ENCODE data around the gene SRGAP3. TPM values are rescaled to one million over a fixed set of nuclear protein-coding genes. Genes with fewer than 3 reads are reported as not detected.

Gene SRGAP3
- total RNA-seq, 1 experiment from 2014 or later, result 1.3 TPM

GRCh38 chr3:9022305-9023225 is 226.9 kb downstream of the SRGAP3 start:
- no peak overlapping the region for H3K4me2 ChIP-seq (ENCODE audit: low read depth, low read length, poor library complexity, severe bottlenecking)
- H3K79me2 ChIP-seq (ENCODE audit: low read length), result no peaks in the 10 kb centered on the region
- DNase-seq, result no peak
- H3K27ac ChIP-seq (ENCODE audit: low read length), result no peak overlapping the region
- peaks cover 5% of the 10 kb centered on the region for H3K4me1 ChIP-seq (ENCODE audit: low read length)
- no peak overlapping the region for H2AFZ ChIP-seq (ENCODE audit: low read length)
- H3K9me2 ChIP-seq (replicated peaks; ENCODE audit: insufficient read depth, low read length), result no peaks in the 10 kb centered on the region
- H3K27me3 ChIP-seq (ENCODE audit: low read length), result no peaks in the 10 kb centered on the region
- no peak overlapping the region for H3K4me3 ChIP-seq (ENCODE audit: low read length)
- H4K20me1 ChIP-seq (ENCODE audit: insufficient read depth, low read depth, low read length), result no peaks in the 10 kb centered on the region
- H3K9ac ChIP-seq (ENCODE audit: low read length), result no peak overlapping the region
- no peaks in the 10 kb centered on the region for H3K36me3 ChIP-seq (ENCODE audit: insufficient read depth, low read length)
- no peaks in the 10 kb centered on the region for H3K9me3 ChIP-seq (ENCODE audit: low read length)

GRCh38 chr3:9021271-9022009 is 228.0 kb downstream of the SRGAP3 start:
- Histone ChIP-seq H3K79me2 (ENCODE audit: low read length) (no peaks in the 10 kb centered on the region), H3K4me1 (ENCODE audit: low read length) (peaks cover 5% of the 10 kb centered on the region), H3K4me2 (ENCODE audit: low read depth, low read length, poor library complexity, severe bottlenecking) (no peak overlapping the region), H2AFZ (ENCODE audit: low read length) (no peak overlapping the region), H4K20me1 (ENCODE audit: insufficient read depth, low read depth, low read length) (no peaks in the 10 kb centered on the region), H3K27me3 (ENCODE audit: low read length) (no peaks in the 10 kb centered on the region), H3K27ac (ENCODE audit: low read length) (no peak overlapping the region), H3K9me2 (replicated peaks; ENCODE audit: insufficient read depth, low read length) (no peaks in the 10 kb centered on the region), H3K9me3 (ENCODE audit: low read length) (no peaks in the 10 kb centered on the region), H3K36me3 (ENCODE audit: insufficient read depth, low read length) (no peaks in the 10 kb centered on the region), H3K4me3 (ENCODE audit: low read length) (no peak overlapping the region), H3K9ac (ENCODE audit: low read length) (no peak overlapping the region)
- DNase-seq, result no peak

GRCh38 chr3:9020426-9020825 is 229.0 kb downstream of the SRGAP3 start:
- no peak overlapping the region for H3K4me2 ChIP-seq (ENCODE audit: low read depth, low read length, poor library complexity, severe bottlenecking)
- H3K36me3 ChIP-seq (ENCODE audit: insufficient read depth, low read length), result no peaks in the 10 kb centered on the region
- no peaks in the 10 kb centered on the region for H3K9me2 ChIP-seq (replicated peaks; ENCODE audit: insufficient read depth, low read length)
- H3K27me3 ChIP-seq (ENCODE audit: low read length), result no peaks in the 10 kb centered on the region
- no peaks in the 10 kb centered on the region for H3K9me3 ChIP-seq (ENCODE audit: low read length)
- H4K20me1 ChIP-seq (ENCODE audit: insufficient read depth, low read depth, low read length), result no peaks in the 10 kb centered on the region
- no peak overlapping the region for H3K4me3 ChIP-seq (ENCODE audit: low read length)
- H3K27ac ChIP-seq (ENCODE audit: low read length), result no peak overlapping the region
- no peak overlapping the region for H2AFZ ChIP-seq (ENCODE audit: low read length)
- no peak overlapping the region for H3K9ac ChIP-seq (ENCODE audit: low read length)
- no peak for DNase-seq
- peaks cover 5% of the 10 kb centered on the region for H3K4me1 ChIP-seq (ENCODE audit: low read length)
- H3K79me2 ChIP-seq (ENCODE audit: low read length), result no peaks in the 10 kb centered on the region

DNA sequence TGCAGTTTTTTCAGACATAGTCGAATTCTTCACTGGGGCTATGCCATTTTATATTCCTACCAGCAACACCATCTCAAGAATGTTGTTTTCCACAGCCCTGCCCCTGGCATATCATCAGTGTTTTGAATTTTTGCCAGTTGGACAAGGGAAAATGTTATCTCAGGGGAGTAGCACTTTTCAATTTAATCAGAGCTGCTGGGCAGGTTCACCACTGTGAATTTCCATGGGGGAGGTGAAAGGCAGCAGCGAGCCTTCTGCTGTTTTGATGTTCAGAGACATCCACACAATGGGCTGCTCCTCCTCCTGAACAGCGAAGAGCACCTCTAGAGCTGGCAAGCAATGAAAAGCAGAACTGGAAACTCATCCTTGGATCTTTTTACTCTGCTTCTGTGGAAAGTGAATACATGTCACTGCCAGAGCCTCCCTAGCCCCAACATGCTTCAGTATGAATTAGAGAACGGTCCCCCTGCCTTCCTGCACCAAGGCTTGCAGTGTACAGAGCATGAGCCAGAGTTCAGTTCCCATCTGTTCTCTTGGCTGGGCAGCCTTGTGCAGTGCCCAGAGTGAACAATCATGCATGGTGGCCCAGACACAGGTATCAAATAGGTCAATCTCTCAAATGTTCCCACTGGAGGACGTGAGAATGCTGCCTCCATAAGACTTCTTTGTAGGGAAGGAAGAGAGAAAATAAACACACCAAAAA is 230.0 kb downstream of the SRGAP3 start:
- Histone ChIP-seq H3K4me1 (ENCODE audit: low read length) (peaks cover 5% of the 10 kb centered on the region), H3K9me2 (replicated peaks; ENCODE audit: insufficient read depth, low read length) (no peaks in the 10 kb centered on the region), H3K9ac (ENCODE audit: low read length) (no peak overlapping the region), H3K4me3 (ENCODE audit: low read length) (no peak overlapping the region), H3K79me2 (ENCODE audit: low read length) (no peaks in the 10 kb centered on the region), H3K27ac (ENCODE audit: low read length) (no peak overlapping the region), H4K20me1 (ENCODE audit: insufficient read depth, low read depth, low read length) (no peaks in the 10 kb centered on the region), H3K27me3 (ENCODE audit: low read length) (no peaks in the 10 kb centered on the region), H2AFZ (ENCODE audit: low read length) (no peak overlapping the region), H3K4me2 (ENCODE audit: low read depth, low read length, poor library complexity, severe bottlenecking) (no peak overlapping the region), H3K9me3 (ENCODE audit: low read length) (no peaks in the 10 kb centered on the region), H3K36me3 (ENCODE audit: insufficient read depth, low read length) (no peaks in the 10 kb centered on the region)
- DNase-seq, result no peak

GRCh38 chr3:9015250-9015649 is 234.2 kb downstream of the SRGAP3 start:
- no peaks in the 10 kb centered on the region for H3K9me3 ChIP-seq (ENCODE audit: low read length)

DNA sequence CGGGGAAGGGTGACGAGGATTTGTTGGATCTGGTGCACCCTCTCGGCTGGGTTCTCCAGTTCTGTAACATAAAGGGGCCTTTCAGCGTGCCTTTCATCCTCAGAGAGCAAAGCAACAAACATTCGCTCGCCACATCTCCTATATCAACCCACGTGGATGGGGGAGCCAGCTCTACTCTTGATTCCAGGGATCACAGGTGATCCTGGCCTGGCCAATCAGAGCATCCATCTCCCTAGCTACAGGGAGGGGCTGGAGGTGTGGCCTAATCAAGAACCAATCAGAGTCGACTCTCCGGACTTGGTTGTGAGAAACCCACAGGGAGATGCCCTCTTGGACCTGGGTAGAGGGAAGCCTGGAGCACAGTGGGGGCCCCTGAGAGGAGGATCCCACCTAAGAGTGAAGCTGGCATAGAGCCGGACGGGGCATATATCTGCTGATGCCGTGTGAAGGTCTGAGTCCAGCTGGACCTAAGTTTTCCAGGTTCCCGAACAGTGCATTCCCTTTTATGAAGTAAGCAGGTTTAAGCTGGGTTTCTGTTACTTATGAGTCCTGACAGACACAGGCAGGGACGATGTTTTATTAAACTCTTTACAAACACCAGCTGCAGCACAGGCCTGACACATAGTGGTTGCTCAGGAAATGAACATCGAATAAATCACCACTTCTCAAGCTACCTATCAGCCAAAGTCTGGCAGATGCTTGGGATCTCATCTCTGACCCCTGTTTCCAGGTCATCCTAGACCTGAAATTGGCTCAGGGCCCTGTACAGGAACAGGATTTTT is 235.5 kb downstream of the SRGAP3 start:
- Histone ChIP-seq H3K27ac (ENCODE audit: low read length) (no peak overlapping the region), H3K9me3 (ENCODE audit: low read length) (no peaks in the 10 kb centered on the region), H3K4me2 (ENCODE audit: low read depth, low read length, poor library complexity, severe bottlenecking) (no peak overlapping the region), H3K9me2 (replicated peaks; ENCODE audit: insufficient read depth, low read length) (no peaks in the 10 kb centered on the region), H3K36me3 (ENCODE audit: insufficient read depth, low read length) (no peaks in the 10 kb centered on the region), H3K4me1 (ENCODE audit: low read length) (peaks cover 5% of the 10 kb centered on the region), H3K79me2 (ENCODE audit: low read length) (no peaks in the 10 kb centered on the region), H3K9ac (ENCODE audit: low read length) (no peak overlapping the region), H2AFZ (ENCODE audit: low read length) (no peak overlapping the region), H4K20me1 (ENCODE audit: insufficient read depth, low read depth, low read length) (no peaks in the 10 kb centered on the region), H3K4me3 (ENCODE audit: low read length) (no peak overlapping the region), H3K27me3 (ENCODE audit: low read length) (no peaks in the 10 kb centered on the region)
- no peak for DNase-seq

More at GRCh38 chr3:9015250-9015649, 234.2 kb downstream of the SRGAP3 start:
- no peak for DNase-seq
- Histone ChIP-seq H3K27me3 (ENCODE audit: low read length) (no peaks in the 10 kb centered on the region), H3K4me3 (ENCODE audit: low read length) (no peak overlapping the region), H3K9me2 (replicated peaks; ENCODE audit: insufficient read depth, low read length) (no peaks in the 10 kb centered on the region), H2AFZ (ENCODE audit: low read length) (no peak overlapping the region), H3K4me1 (ENCODE audit: low read length) (peaks cover 5% of the 10 kb centered on the region), H3K79me2 (ENCODE audit: low read length) (no peaks in the 10 kb centered on the region), H3K27ac (ENCODE audit: low read length) (no peak overlapping the region), H3K36me3 (ENCODE audit: insufficient read depth, low read length) (no peaks in the 10 kb centered on the region), H3K4me2 (ENCODE audit: low read depth, low read length, poor library complexity, severe bottlenecking) (no peak overlapping the region), H3K9ac (ENCODE audit: low read length) (no peak overlapping the region), H4K20me1 (ENCODE audit: insufficient read depth, low read depth, low read length) (no peaks in the 10 kb centered on the region)

DNA sequence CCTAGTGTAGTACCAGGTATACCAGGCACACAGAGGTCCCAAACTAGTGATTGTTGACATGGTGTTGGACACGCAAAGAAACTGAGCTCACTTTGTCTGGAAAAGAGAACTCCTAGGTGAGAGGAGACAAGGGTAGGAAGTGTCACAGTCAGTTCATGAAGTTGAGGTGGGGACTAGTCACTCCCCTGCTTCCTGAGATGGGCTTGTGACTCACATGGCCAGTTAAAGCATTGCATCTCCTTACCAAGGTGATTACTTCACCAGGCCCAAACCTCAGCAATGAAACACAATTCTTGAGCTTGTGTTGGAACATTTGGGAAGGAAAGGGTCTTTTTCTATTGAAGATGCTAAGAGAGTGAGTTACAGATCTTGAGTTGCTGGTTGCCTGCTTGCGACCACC is 236.9 kb downstream of the SRGAP3 start:
- Histone ChIP-seq H3K4me1 (ENCODE audit: low read length) (no peaks in the 10 kb centered on the region), H3K79me2 (ENCODE audit: low read length) (no peaks in the 10 kb centered on the region), H3K27ac (ENCODE audit: low read length) (no peak overlapping the region), H3K4me2 (ENCODE audit: low read depth, low read length, poor library complexity, severe bottlenecking) (no peak overlapping the region), H3K9me3 (ENCODE audit: low read length) (no peaks in the 10 kb centered on the region), H2AFZ (ENCODE audit: low read length) (no peak overlapping the region), H3K4me3 (ENCODE audit: low read length) (no peak overlapping the region), H3K9ac (ENCODE audit: low read length) (no peak overlapping the region), H3K27me3 (ENCODE audit: low read length) (no peaks in the 10 kb centered on the region), H4K20me1 (ENCODE audit: insufficient read depth, low read depth, low read length) (no peaks in the 10 kb centered on the region), H3K36me3 (ENCODE audit: insufficient read depth, low read length) (no peaks in the 10 kb centered on the region), H3K9me2 (replicated peaks; ENCODE audit: insufficient read depth, low read length) (no peaks in the 10 kb centered on the region)
- no peak for DNase-seq

Measured in Karpas-422 (cell line).